Suppressor macrophage treated with lipopolysaccharide for 1 hour (primary cell): Measurements from ENCODE around the gene CEP135.
"Not testable (repeated sequence)": the region's sequence is repeated elsewhere in the genome, so short reads cannot be mapped to it uniquely, and the experiment has no call there.

Experiments
- DNase-seq, 3 donors: peaks; one replicate each; pipeline ENCODE4 v3.0.0-alpha.2; 2020 to 2022

Gene CEP135

GRCh38 chr4:56026596-56026995 lies 77.9 kb downstream of the CEP135 start:
- DNase-seq, result no peak

GRCh38 chr4:56028165-56028564 lies 79.4 kb downstream of the CEP135 start:
- DNase-seq, result no peak

GRCh38 chr4:56038487-56039162 lies 89.9 kb downstream of the CEP135 start:
- DNase-seq, result no peak

- DNase-seq, result no peak
Measured at GRCh38 chr4:56040842-56041241, 92.1 kb downstream of the CEP135 start.

GRCh38 chr4:56042225-56042624 lies 93.5 kb downstream of the CEP135 start:
- no peak for DNase-seq

- peak in 1 of 3 donors; percentile 14 for DNase-seq
Measured at GRCh38 chr4:56048383-56048701, 99.6 kb downstream of the CEP135 start.

- peak; percentile 72 to 87 (median 77) for DNase-seq
Measured at GRCh38 chr4:56048702-56049431, 100.1 kb downstream of the CEP135 start.

GRCh38 chr4:56050625-56051024 lies 101.9 kb downstream of the CEP135 start:
- DNase-seq, result no peak

- no peak for DNase-seq
Measured at GRCh38 chr4:56051029-56051709, 102.4 kb downstream of the CEP135 start.

GRCh38 chr4:56051710-56052075 lies 102.9 kb downstream of the CEP135 start:
- DNase-seq, result no peak

GRCh38 chr4:56052481-56052880 lies 103.7 kb downstream of the CEP135 start:
- no peak for DNase-seq

- DNase-seq, result no peak
Measured at GRCh38 chr4:56052966-56053365, 104.2 kb downstream of the CEP135 start.

GRCh38 chr4:56055027-56055977 lies 106.6 kb downstream of the CEP135 start:
- DNase-seq, result no peak

- DNase-seq, result no peak
Measured at GRCh38 chr4:56055991-56056390, 107.2 kb downstream of the CEP135 start.

- DNase-seq, result no peak
Measured at GRCh38 chr4:56058555-56058954, 109.8 kb downstream of the CEP135 start.

GRCh38 chr4:56060036-56060435 lies 111.3 kb downstream of the CEP135 start:
- DNase-seq, result no peak

GRCh38 chr4:56062106-56062505 lies 113.4 kb downstream of the CEP135 start:
- DNase-seq, result no peak

- no peak for DNase-seq
Measured at GRCh38 chr4:56062526-56063145, 113.9 kb downstream of the CEP135 start.

- DNase-seq, result no peak
Measured at GRCh38 chr4:56066493-56066892, 117.7 kb downstream of the CEP135 start.

GRCh38 chr4:56067826-56068225 lies 119.1 kb downstream of the CEP135 start:
- DNase-seq, result no peak

GRCh38 chr4:56072730-56073129 lies 124.0 kb downstream of the CEP135 start:
- not testable (repeated sequence) for DNase-seq

- no peak for DNase-seq
Measured at GRCh38 chr4:56077676-56078075, 128.9 kb downstream of the CEP135 start.

- DNase-seq, result no peak
Measured at GRCh38 chr4:56078866-56079265, 130.1 kb downstream of the CEP135 start.
